HTR-8/SVneo (cell line): Measurements from ENCODE around the gene DNAJB1.

Experiments used
- DNase-seq: peaks from one replicate; pipeline ENCODE4 v3.0.0; 2011; ENCODE audit warnings: low spot score, mixed read lengths; ENCODE audit not compliant: insufficient read length
- FAIRE-seq: peaks from 2 replicates; lab custom pipeline; 2011; peaks lifted over from hg19 to GRCh38; lab: Jason Lieb, UNC

Gene DNAJB1

GRCh38 chr19:14476327-14476672, 41.9 kb downstream of the DNAJB1 start:
- FAIRE-seq (no peak), DNase-seq (no peak)

GRCh38 chr19:14475251-14476073, 42.7 kb downstream of the DNAJB1 start, which contains the start of gene PTGER1:
TSS of gene PTGER1 (minus strand) at chr19:14475354. CDS start at chr19:14474320, 1,034 bp downstream.
- no peak for FAIRE-seq

GRCh38 chr19:14474827-14475226, 43.4 kb downstream of the DNAJB1 start:
- FAIRE-seq (peak; percentile 68), DNase-seq (no peak)

More at GRCh38 chr19:14475251-14476073, 42.7 kb downstream of the DNAJB1 start, which contains the start of gene PTGER1:
- DNase-seq = no peak

- FAIRE-seq (no peak), DNase-seq (no peak)
Observed at GRCh38 chr19:14473978-14474578, 44.1 kb downstream of the DNAJB1 start.

- DNase-seq = no peak
- peak; percentile 48 for FAIRE-seq
Observed at GRCh38 chr19:14473073-14473977, 44.9 kb downstream of the DNAJB1 start.

- DNase-seq (peak; percentile 69), FAIRE-seq (no peak)
Observed at GRCh38 chr19:14472202-14472938, 45.8 kb downstream of the DNAJB1 start.

- no peak for DNase-seq
- FAIRE-seq = no peak
Observed at GRCh38 chr19:14471436-14472187, 46.6 kb downstream of the DNAJB1 start.

GRCh38 chr19:14470031-14470876, 47.9 kb downstream of the DNAJB1 start:
- DNase-seq (no peak), FAIRE-seq (no peak)

- DNase-seq = no peak
- no peak for FAIRE-seq
Observed at GRCh38 chr19:14467816-14468215, 50.4 kb downstream of the DNAJB1 start.

GRCh38 chr19:14467391-14467790, 50.8 kb downstream of the DNAJB1 start:
- DNase-seq (no peak), FAIRE-seq (no peak)
